NCI-H1092 (cell line): ENCODE results near the gene FAM184B.
"Not testable (repeated sequence)": the region's sequence is repeated elsewhere in the genome, so short reads cannot be mapped to it uniquely, and the experiment has no call there.

ENCODE experiments used
- DNase-seq: peaks from one replicate; lab custom pipeline; 2025; lab: John Stamatoyannopoulos, UW

The FAM184B gene

GRCh38 chr4:17718471-17718870, 63.0 kb downstream of the FAM184B start:
- no peak for DNase-seq

GRCh38 chr4:17717301-17717700, 64.1 kb downstream of the FAM184B start:
- DNase-seq, result no peak

- DNase-seq, result no peak
These were observed 65.9 kb downstream of the FAM184B start for GRCh38 chr4:17715511-17715910.

GRCh38 chr4:17713779-17714178, 67.6 kb downstream of the FAM184B start:
- no peak for DNase-seq

- no peak for DNase-seq
These were observed 69.3 kb downstream of the FAM184B start for GRCh38 chr4:17712166-17712565.

GRCh38 chr4:17711206-17711605, 70.2 kb downstream of the FAM184B start:
- DNase-seq, result not testable (repeated sequence)

GRCh38 chr4:17709763-17710068, 71.7 kb downstream of the FAM184B start:
- no peak for DNase-seq

GRCh38 chr4:17708992-17709762, 72.2 kb downstream of the FAM184B start:
- DNase-seq, result no peak

GRCh38 chr4:17707671-17708070, 73.8 kb downstream of the FAM184B start:
- no peak for DNase-seq

- DNase-seq, result no peak
These were observed 76.3 kb downstream of the FAM184B start for GRCh38 chr4:17705107-17705506.

- DNase-seq, result no peak
These were observed 77.3 kb downstream of the FAM184B start for GRCh38 chr4:17704020-17704650.

GRCh38 chr4:17702641-17703040, 78.8 kb downstream of the FAM184B start:
- no peak for DNase-seq

GRCh38 chr4:17701882-17702281, 79.5 kb downstream of the FAM184B start:
- DNase-seq, result no peak

GRCh38 chr4:17701138-17701839, 80.1 kb downstream of the FAM184B start:
- no peak for DNase-seq

GRCh38 chr4:17699380-17699779, 82.0 kb downstream of the FAM184B start:
- no peak for DNase-seq

- no peak for DNase-seq
These were observed 83.3 kb downstream of the FAM184B start for GRCh38 chr4:17698116-17698515.

- no peak for DNase-seq
These were observed 86.1 kb downstream of the FAM184B start for GRCh38 chr4:17695341-17695740.

GRCh38 chr4:17694552-17694951, 86.9 kb downstream of the FAM184B start:
- no peak for DNase-seq

- DNase-seq, result no peak
These were observed 90.5 kb downstream of the FAM184B start for GRCh38 chr4:17690898-17691297.

- no peak for DNase-seq
These were observed 91.3 kb downstream of the FAM184B start for GRCh38 chr4:17690135-17690534.

- no peak for DNase-seq
These were observed 93.4 kb downstream of the FAM184B start for GRCh38 chr4:17688011-17688441.

GRCh38 chr4:17687237-17687857, 94.1 kb downstream of the FAM184B start:
- DNase-seq, result no peak

- not testable (repeated sequence) for DNase-seq
These were observed 96.8 kb downstream of the FAM184B start for GRCh38 chr4:17684648-17685047.
